Amygdala (tissue), 56 donors: ENCODE measurements around the gene TAF5.
"Not testable (repeated sequence)": the region's sequence is repeated elsewhere in the genome, so short reads cannot be mapped to it uniquely, and the experiment has no call there.

Experiments used
- DNase-seq, 56 donors: peaks; one replicate each; lab custom pipeline; 2025; lab: John Stamatoyannopoulos, UW

Gene TAF5

GRCh38 chr10:103397191-103397825 lies 29.5 kb downstream of the TAF5 start:
- no peak for DNase-seq

GRCh38 chr10:103413564-103413963 lies 45.8 kb downstream of the TAF5 start:
- DNase-seq: no peak

GRCh38 chr10:103415581-103415980 lies 47.8 kb downstream of the TAF5 start:
- DNase-seq: no peak

- DNase-seq: peak in 24 of 56 donors; percentile 1 to 70 (median 10)
Observed at GRCh38 chr10:103416436-103417147, 48.8 kb downstream of the TAF5 start.

- DNase-seq: not testable (repeated sequence)
Observed at GRCh38 chr10:103417148-103417469, 49.3 kb downstream of the TAF5 start.

- DNase-seq: no peak
Observed at GRCh38 chr10:103417601-103418000, 49.8 kb downstream of the TAF5 start.

- DNase-seq: no peak
Observed at GRCh38 chr10:103419101-103419500, 51.3 kb downstream of the TAF5 start.

GRCh38 chr10:103423748-103424147 lies 56.0 kb downstream of the TAF5 start:
- DNase-seq: no peak

- DNase-seq: no peak
Observed at GRCh38 chr10:103427866-103428265, 60.1 kb downstream of the TAF5 start.

GRCh38 chr10:103428989-103429643 lies 61.3 kb downstream of the TAF5 start:
- no peak for DNase-seq

- no peak for DNase-seq
Observed at GRCh38 chr10:103429647-103430046, 61.9 kb downstream of the TAF5 start.

GRCh38 chr10:103431902-103432301 lies 64.1 kb downstream of the TAF5 start:
- DNase-seq: no peak

GRCh38 chr10:103433858-103434257 lies 66.1 kb downstream of the TAF5 start:
- no peak for DNase-seq
